Astrocyte (in vitro differentiated cells and primary cell): ENCODE results near the gene SLC16A12. TPM values are rescaled to one million over a fixed set of nuclear protein-coding genes. Genes with fewer than 3 reads are reported as not detected.
"Not testable (repeated sequence)": the region's sequence is repeated elsewhere in the genome, so short reads cannot be mapped to it uniquely, and the experiment has no call there.

ENCODE experiments used
- DNase-seq: peaks from one replicate; pipeline ENCODE4 v3.0.0-alpha.2; 2010; ENCODE audit warnings: low read depth
- FAIRE-seq: peaks from 2 replicates; lab custom pipeline; 2011; peaks lifted over from hg19 to GRCh38; lab: Jason Lieb, UNC
- H2AFZ ChIP-seq: 2 replicates; pipeline ENCODE4 v1.6.0; 2012; ENCODE audit warnings: low read depth, low read length, inconsistent platforms
- H3K27ac ChIP-seq: 2 replicates; pipeline ENCODE4 v1.5.1; 2011; ENCODE audit warnings: low read depth, low read length, inconsistent platforms
- H3K27me3 ChIP-seq: 2 replicates; pipeline ENCODE4 v1.6.0; 2011; ENCODE audit warnings: low read length, inconsistent platforms; ENCODE audit not compliant: insufficient read depth
- H3K36me3 ChIP-seq: 2 replicates; pipeline ENCODE4 v1.5.1; 2011; ENCODE audit warnings: low read length, inconsistent platforms; ENCODE audit not compliant: insufficient read depth
- H3K4me1 ChIP-seq: 2 replicates; pipeline ENCODE4 v1.5.1; 2011; ENCODE audit warnings: low read length, inconsistent platforms; ENCODE audit not compliant: insufficient read depth
- H3K4me2 ChIP-seq: 2 replicates; pipeline ENCODE4 v1.6.0; 2012; ENCODE audit warnings: low read length, inconsistent platforms
- H3K4me3 ChIP-seq: 2 replicates; pipeline ENCODE4 v1.5.1; 2011; ENCODE audit warnings: low read depth, mild to moderate bottlenecking, low read length, inconsistent platforms; ENCODE audit not compliant: insufficient read depth
- H3K79me2 ChIP-seq: 2 replicates; pipeline ENCODE4 v1.6.0; 2012; ENCODE audit warnings: mild to moderate bottlenecking, low read length, inconsistent platforms; ENCODE audit not compliant: insufficient read depth
- H3K9ac ChIP-seq: 2 replicates; pipeline ENCODE4 v1.6.0; 2012; ENCODE audit warnings: mild to moderate bottlenecking, low read length, inconsistent platforms
- H3K9me3 ChIP-seq: 2 replicates; pipeline ENCODE4 v1.5.1; 2012; ENCODE audit warnings: low read depth, mild to moderate bottlenecking, low read length, inconsistent platforms; ENCODE audit not compliant: insufficient read depth
- H4K20me1 ChIP-seq: 2 replicates; pipeline ENCODE4 v1.6.0; 2012; ENCODE audit warnings: low read length, inconsistent platforms; ENCODE audit not compliant: insufficient read depth
- H3K27ac Mint-ChIP-seq: one replicate; pipeline ENCODE4 v1.8.0; 2021; ENCODE audit warnings: mild to moderate bottlenecking, mixed read lengths; ENCODE audit not compliant: unreplicated experiment
- H3K27me3 Mint-ChIP-seq: one replicate; pipeline ENCODE4 v1.8.0; 2021; ENCODE audit warnings: low read depth, mixed read lengths; ENCODE audit not compliant: unreplicated experiment
- H3K36me3 Mint-ChIP-seq: one replicate; pipeline ENCODE4 v1.8.0; 2021; ENCODE audit warnings: low read depth, mixed read lengths; ENCODE audit not compliant: unreplicated experiment
- H3K4me1 Mint-ChIP-seq: one replicate; pipeline ENCODE4 v1.8.0; 2021; ENCODE audit warnings: low read depth, mixed read lengths; ENCODE audit not compliant: unreplicated experiment
- H3K4me3 Mint-ChIP-seq: one replicate; pipeline ENCODE4 v1.8.0; 2021; ENCODE audit warnings: mild to moderate bottlenecking, moderate library complexity, mixed read lengths; ENCODE audit not compliant: unreplicated experiment
- H3K9me3 Mint-ChIP-seq: one replicate; pipeline ENCODE4 v1.8.0; 2021; ENCODE audit warnings: mild to moderate bottlenecking, mixed read lengths; ENCODE audit not compliant: unreplicated experiment
- EZH2 ChIP-seq: IDR thresholded peaks from 2 replicates; pipeline ENCODE4 v1.6.1; 2012; ENCODE audit warnings: mild to moderate bottlenecking, low read length, inconsistent platforms; ENCODE audit not compliant: insufficient read depth
- total RNA-seq: library from RNA; stranded (reverse); gene quantifications from 2 replicates; pipeline ENCODE4 v1.2.1, GENCODE V29; 2021
- TF ChIP-seq, protein P1 (sequence below): IDR thresholded peaks from 2 replicates; pipeline ENCODE4 v1.5.1; 2011; ENCODE audit warnings: low read depth, mild to moderate bottlenecking, inconsistent platforms, low read length, moderate library complexity; ENCODE audit not compliant: insufficient read depth

SLC16A12 gene
- total RNA-seq, 1 donor from 2014 or later, result 0.59 TPM

DNA sequence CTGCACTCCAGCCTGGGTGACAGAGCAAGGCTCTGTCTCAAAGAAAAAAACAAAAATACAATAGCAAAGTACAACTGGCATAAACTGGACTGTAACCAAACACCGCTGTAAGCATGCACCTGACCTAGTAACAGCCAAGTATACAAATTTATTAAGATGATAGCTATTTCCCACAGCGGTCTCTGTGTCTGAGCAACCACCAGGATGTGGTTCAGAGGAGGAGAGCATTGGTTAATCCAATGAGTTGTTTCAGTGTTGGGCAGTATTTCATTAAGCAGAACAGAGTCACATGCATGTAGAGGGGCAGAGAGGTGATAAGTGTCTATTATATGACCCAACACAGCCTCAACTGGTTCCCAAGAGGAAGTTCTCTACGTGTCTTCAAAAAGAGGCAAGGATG, 4.0 kb downstream of the SLC16A12 start:
- Histone ChIP-seq H3K9me3 (no peaks in the 10 kb centered on the region), H3K4me2 (no peak overlapping the region), H3K27me3 (peaks cover 14% of the 10 kb centered on the region), H3K4me3 (no peak overlapping the region), H3K9ac (no peak overlapping the region), H3K79me2 (no peaks in the 10 kb centered on the region), H3K27ac (no peak overlapping the region), H4K20me1 (no peaks in the 10 kb centered on the region), H3K4me1 (peaks cover 7% of the 10 kb centered on the region), H3K36me3 (no peaks in the 10 kb centered on the region), H2AFZ (no peak overlapping the region)
- FAIRE-seq (no peak), DNase-seq (no peak)
- no peaks in the 10 kb centered on the region for H3K9me3 Mint-ChIP-seq
- TF ChIP-seq EZH2, result no peak
- TF ChIP-seq, protein P1, sequence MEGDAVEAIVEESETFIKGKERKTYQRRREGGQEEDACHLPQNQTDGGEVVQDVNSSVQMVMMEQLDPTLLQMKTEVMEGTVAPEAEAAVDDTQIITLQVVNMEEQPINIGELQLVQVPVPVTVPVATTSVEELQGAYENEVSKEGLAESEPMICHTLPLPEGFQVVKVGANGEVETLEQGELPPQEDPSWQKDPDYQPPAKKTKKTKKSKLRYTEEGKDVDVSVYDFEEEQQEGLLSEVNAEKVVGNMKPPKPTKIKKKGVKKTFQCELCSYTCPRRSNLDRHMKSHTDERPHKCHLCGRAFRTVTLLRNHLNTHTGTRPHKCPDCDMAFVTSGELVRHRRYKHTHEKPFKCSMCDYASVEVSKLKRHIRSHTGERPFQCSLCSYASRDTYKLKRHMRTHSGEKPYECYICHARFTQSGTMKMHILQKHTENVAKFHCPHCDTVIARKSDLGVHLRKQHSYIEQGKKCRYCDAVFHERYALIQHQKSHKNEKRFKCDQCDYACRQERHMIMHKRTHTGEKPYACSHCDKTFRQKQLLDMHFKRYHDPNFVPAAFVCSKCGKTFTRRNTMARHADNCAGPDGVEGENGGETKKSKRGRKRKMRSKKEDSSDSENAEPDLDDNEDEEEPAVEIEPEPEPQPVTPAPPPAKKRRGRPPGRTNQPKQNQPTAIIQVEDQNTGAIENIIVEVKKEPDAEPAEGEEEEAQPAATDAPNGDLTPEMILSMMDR, result no peak
- H3K27ac Mint-ChIP-seq, result no peak overlapping the region
- H3K27me3 Mint-ChIP-seq, result peaks cover 23% of the 10 kb centered on the region
- H3K4me3 Mint-ChIP-seq, result no peak overlapping the region
- no peaks in the 10 kb centered on the region for H3K36me3 Mint-ChIP-seq
- no peaks in the 10 kb centered on the region for H3K4me1 Mint-ChIP-seq

DNA sequence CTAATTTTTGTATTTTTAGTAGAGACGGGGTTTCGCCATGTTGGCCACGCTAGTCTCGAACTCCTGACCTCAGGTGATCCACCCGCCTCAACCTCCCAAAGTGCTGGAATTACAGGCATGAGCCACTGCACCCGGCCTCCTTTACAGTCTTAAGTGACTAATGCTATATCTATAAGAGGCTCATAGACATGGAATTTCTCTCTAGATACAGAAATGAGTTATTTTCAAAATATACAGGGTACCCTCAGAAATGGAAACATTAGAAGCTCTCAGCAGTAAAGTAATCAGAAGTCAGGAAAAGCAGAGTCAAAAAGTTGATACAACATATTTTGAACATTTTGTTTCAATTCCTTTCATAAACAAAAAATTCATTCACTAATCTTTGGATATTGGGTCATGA, 5.7 kb downstream of the SLC16A12 start:
- H3K27ac Mint-ChIP-seq, H3K9ac ChIP-seq, H3K4me3 ChIP-seq, H3K36me3 ChIP-seq, H3K9me3 ChIP-seq, H3K4me1 ChIP-seq, H3K79me2 ChIP-seq, FAIRE-seq, H3K36me3 Mint-ChIP-seq, H4K20me1 ChIP-seq, H3K9me3 Mint-ChIP-seq, H3K4me3 Mint-ChIP-seq, H3K4me1 Mint-ChIP-seq, H2AFZ ChIP-seq: not testable (repeated sequence)
- Histone ChIP-seq H3K27ac (peak overlapping the region; percentile 46), H3K27me3 (peaks cover 10% of the 10 kb centered on the region), H3K4me2 (peak overlapping the region; percentile 36)
- DNase-seq, result peak; percentile 32
- peaks cover 14% of the 10 kb centered on the region for H3K27me3 Mint-ChIP-seq

DNA sequence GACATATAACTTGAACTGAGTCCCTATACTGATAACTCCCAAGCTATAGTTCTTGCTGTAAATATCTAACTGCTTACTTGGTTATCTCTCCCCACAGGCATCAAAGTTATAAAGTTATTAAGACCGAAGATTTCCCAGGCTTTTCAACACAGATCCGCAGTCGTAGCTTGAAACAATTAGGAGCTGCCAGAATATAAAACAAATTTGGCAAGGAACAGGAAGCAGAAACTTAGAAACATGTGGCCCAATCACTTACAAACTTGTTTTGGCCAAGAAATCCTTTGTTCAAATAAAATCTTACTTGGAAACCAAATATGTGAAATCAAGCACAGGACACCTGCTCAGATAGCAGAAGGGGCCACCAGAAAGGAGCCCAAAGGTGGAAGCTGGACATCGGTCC, 9.0 kb downstream of the SLC16A12 start:
- Histone ChIP-seq H4K20me1 (no peaks in the 10 kb centered on the region), H3K27ac (no peak overlapping the region), H3K79me2 (no peaks in the 10 kb centered on the region), H2AFZ (no peak overlapping the region), H3K27me3 (no peaks in the 10 kb centered on the region), H3K9me3 (no peaks in the 10 kb centered on the region), H3K4me2 (no peak overlapping the region), H3K4me1 (peaks cover 13% of the 10 kb centered on the region), H3K4me3 (no peak overlapping the region), H3K9ac (no peak overlapping the region), H3K36me3 (no peaks in the 10 kb centered on the region)
- Mint-ChIP-seq H3K36me3 (no peaks in the 10 kb centered on the region), H3K4me1 (no peaks in the 10 kb centered on the region), H3K27me3 (peaks cover 6% of the 10 kb centered on the region), H3K27ac (no peak overlapping the region), H3K9me3 (no peaks in the 10 kb centered on the region), H3K4me3 (no peak overlapping the region)
- TF ChIP-seq, protein P1, result no peak
- no peak for TF ChIP-seq EZH2
- DNase-seq (no peak), FAIRE-seq (no peak)
